Activated naive CD4-positive, alpha-beta T cell (primary cell): Measurements from ENCODE around the gene SAT1.

Experiments
- DNase-seq, 4 experiments: peaks; one replicate each; lab custom pipeline; 2025; lab: John Stamatoyannopoulos, UW

Gene SAT1

DNA sequence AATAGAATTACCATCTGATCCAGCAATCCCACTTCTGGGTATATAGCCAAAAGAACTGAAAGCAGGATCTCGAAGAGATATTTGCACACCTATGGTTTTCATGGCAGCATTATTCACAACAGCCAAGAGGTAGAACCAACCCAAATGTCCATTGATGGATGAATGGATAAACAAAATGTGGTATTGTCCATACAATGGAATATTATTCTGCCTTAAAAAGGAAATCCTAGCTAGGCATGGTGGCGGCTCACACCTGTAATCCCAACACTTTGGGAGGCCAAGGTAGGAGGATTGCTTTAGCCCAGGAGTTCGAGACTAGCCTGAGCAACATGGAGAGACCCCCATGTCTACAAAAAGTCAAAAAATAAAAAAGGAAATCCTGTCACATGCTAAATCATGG lies 27.3 kb downstream of the SAT1 start:
- no peak for DNase-seq

DNA sequence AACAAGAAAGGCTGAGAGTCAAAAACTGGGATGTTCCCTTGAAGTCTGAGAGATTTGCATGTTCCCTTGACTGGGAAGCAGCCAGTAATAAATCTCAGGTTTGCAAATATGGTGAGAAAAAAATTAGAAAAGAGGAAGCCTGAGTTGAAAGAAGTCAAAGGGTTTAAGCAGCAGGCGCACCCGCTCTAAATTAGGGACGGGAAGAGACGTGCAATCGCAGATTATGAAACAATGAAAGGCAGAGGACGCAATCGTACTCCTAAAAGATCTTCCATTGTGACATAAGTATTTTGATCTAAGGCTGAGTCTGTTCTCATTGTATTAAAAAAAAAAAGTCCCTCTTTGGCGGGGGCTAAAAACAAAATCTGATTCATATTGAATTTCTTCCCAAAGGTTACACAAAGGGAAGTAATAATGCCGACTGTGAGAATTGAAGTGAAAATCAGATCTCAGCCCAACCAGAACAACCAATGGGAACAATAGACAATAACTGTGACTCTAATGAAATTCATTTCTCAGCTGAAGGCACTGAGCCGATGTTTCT lies 28.2 kb downstream of the SAT1 start:
- no peak for DNase-seq

DNA sequence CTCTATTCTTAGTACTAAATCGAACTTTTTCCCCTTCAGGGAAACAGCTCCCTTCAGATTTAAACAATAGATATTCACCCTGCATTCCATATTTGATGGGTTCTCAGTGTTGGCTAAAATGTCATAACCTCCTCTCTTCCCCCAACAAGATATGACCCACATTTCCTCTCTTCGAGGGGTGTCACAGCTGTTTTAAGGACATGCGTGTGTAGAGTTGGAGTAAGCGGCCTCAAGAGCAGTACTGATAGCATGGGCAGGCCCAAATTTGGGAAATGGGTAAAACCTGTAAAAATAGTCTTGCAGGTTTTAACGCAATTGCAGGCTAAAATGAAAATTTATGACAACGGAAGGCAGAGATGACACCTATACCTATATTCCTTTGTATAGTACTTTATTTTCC lies 28.7 kb downstream of the SAT1 start:
- DNase-seq: no peak

DNA sequence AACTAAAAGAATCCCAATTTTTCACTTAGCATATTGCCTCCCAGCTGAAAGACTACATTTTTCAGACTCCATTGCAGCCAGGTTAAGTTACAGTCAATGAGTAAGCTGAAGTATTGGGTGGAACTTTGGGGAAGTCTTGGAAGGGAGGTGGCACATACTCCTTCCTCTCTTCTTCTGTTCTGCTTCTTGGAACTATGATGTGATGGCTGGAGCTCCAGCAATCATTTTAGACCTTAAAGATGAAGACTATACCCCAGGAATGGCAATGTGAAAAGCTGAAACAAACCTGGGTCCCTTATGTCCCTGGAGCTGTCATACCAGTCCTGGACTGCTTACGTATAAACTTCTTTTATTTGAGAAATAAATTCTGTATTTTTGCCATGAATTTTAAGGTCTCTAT lies 30.8 kb downstream of the SAT1 start:
- DNase-seq: no peak

DNA sequence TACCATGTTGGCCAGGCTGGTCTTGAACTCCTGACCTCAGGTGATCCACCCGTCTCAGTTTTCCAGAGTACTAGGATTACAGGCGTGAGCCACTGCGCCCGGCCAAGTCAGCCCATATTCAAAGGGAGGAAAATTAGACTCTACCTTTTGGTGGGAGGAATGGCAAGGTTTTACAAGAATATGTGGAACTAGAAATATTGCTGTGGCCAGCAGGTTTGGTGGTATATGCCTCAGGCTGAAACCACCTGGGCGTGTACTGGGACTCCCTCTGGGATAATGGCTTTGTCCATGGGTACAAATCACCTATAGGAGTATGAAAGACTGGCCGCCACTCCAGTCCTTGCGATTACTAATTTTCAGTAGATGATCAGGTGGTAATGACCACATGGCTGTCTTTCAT lies 32.4 kb downstream of the SAT1 start:
- no peak for DNase-seq

DNA sequence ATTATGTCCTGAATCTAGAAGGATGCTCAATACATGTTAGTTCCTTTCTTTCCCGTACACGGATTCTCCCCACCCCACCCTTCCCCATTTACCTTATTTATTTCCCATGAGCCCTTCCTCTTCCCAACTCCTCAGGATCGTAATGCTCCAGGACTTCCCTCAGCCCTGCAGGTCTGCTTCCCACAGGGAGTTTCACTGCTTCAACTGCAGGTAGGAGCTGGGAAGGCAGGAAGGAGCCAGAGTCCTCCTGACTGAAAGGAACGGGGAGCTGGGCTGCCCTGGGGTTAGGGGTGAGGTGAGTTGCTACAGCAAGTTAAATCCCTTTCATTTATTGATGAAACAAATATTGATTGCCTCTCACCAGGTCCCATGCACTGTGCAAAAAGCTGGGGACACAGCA lies 33.2 kb downstream of the SAT1 start:
- no peak for DNase-seq

DNA sequence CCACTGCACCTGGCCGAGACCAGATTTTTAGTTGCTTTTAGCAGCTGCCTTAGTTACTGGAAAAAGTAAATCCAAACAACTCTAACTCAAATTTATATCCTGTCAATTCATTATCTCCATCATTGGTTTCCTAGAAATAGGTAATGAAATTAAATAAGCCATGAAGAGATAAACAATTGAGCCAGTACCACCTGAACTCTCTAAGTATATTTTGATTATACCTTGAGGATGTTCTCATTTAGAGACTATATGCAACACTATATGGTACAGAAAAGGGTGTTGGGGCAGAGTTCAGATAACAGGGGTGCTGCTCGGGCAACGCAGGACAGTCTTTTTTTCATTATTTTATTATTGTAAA lies 35.0 kb downstream of the SAT1 start:
- no peak for DNase-seq

DNA sequence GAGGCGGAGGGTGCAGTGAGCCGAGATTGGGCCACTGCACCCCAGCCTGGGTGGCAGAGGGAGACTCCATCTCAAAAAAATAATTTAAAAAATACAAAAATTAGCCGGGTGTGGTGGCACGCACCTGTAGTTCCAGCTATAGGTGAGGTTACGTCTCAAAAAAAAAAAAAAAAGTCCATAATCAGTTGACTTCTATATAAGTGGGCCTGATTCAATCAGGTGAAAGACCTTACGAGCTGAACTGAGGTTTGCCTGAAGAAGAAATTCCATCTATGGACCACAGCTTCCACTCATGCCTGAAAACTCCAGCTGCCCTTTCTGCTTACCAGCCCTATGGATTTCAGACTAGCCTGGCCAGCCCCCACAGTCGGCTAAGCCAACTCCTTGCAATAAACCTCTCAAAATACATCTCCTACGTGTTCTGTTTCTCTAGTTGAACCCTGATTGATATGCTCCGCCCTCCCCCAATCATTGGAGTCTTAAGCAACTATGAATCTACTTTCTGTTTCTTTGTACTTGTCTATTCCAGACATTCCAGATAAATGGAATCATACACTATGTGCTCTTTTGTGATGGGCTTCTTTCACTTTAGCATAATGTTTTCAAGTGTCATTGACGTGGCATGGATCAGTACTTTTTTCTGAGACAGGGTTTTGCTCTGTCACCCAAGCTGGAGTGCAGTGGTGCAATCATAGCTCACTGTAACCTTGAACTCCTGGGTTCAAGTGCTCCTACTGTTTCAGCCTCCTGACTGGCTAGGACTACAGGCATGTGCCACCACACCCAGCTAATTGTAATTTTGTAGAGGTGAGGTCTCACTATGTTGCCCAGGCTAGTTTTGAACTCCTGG lies 36.6 kb downstream of the SAT1 start:
- no peak for DNase-seq

DNA sequence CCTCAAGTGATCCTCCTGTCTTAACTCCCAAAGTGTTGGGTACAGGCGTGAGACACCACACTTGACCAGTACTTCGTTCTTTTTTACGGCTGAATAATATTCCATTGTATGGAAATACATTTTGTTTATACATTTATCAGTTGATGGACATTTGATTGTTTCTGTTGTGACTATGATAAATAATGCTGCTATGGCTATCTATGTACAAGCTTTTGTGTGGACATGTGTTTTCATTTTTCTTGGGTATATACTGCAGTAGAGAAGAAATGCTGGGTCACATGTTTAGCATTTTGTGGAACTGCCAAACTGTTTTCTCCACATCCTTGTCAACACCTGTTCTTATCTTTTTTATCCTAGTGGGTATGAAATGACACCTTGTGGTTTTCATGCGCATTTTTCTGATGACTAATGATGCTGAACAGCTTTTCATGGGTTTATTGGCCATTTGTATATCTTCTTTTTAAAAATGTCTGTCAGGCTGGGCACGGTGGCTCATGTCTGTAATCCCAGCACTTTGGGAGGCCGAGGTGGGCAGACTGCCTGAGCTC lies 37.3 kb downstream of the SAT1 start:
- DNase-seq: no peak

DNA sequence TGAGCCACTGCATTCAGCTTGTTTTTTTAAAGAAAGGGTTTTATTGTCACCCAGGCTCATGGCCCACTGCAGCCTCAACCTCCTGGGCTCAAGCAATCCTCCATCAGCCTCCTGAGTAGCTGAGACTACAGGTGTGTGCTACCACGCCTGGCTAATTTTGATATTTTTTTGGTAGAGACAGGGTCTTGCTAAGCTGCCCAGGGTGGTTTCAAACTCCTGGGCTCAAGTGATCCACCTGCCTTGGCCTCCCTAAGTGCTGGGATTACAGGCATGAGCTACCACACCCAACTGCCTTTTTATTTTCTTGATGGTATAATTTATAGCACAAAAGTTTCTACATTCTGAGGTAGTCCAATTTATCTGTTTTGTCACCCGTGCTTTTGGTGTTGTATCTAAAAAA lies 38.9 kb downstream of the SAT1 start:
- DNase-seq: no peak

DNA sequence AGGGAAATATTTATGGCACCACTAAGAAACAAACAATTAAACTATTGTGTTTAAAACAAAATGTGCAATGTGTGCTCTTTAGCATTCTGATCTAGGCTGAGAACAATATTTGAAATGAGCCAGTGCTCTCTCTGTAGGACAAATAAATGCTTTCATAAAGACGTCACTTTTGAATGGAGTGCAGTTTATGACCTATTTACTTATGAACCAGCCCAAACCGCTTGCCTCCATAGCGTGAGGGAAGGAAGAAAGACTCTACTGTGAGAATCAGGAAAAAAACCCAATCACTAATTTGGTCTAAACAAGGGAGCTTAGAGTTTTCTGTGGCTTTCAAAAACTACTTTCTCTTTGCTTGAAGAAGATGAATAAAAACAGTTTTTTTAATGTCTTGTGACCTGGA lies 39.4 kb downstream of the SAT1 start:
- no peak for DNase-seq

DNA sequence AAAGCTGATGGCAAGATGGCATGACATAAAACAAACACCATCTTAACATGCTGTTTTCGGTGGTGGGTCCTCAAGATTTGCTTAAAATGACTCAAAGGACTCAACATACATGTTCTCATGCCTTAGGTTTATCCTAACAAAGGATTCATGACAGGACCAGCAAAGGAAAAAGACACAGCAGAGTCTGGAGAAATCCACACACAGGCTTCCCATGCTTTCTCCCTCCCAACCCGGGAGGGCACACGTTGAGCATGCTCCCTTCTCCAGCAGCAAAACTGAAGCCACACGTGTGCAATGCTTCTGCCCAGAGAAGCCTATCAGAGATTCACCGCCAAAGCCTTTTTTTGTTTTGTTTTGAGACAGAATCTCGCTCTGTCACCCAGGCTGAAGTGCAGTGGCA lies 39.9 kb downstream of the SAT1 start:
- DNase-seq: no peak

DNA sequence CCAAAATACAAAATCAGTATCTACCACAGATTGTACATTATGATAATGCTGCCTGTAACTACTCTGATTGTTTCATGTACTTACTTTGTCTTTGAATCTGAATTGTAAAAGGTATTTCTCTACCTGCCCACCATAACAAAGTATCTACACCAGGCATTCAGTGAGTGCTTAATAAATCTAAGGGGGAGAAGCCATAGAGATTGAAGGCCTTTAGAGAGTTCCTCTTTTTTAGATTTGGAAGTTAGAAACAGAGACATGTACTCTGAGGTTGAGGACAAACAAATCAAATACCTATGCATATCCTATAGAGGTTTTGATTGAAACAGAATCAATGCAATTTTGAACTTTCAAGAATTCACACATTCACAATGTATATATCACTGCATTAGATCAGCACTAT lies 42.7 kb downstream of the SAT1 start:
- DNase-seq: no peak

DNA sequence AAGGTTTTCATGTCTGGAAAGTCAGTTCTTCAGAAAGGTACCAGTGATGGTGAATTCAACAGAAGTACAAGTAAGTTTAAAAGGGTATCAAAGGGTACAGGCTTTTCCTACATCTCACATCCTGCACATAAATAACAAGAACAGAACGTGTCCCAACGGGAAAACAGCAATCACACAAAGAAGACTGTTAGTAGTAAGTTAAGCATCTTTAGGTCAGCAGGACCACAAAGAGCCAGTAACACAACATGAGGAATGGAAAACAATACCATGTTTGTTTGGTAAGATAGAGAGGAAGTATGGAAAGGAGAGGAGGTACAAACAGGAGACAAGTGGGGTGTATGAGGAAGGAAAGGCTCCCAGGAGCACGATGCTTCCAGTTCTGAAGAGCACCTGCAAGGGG lies 43.2 kb downstream of the SAT1 start:
- no peak for DNase-seq

DNA sequence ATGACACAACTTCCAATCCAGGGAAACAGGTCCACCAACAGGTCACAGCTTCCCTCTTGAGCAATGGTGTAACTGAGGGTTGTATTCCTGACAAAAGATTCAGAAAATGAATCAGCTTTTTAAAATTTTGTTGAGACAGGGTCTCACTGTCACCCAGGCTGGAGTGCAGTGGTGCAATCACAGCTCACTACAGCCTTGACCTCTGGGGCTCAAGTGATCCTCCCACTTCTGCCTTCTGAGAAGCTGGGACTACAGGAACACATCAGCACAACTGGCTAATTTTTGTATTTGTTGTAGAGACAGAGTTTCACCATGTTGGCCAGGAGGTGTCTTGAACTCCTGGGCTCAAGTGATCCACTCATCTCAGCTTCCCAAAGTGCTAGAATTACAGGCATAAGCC lies 43.7 kb downstream of the SAT1 start:
- DNase-seq: no peak

DNA sequence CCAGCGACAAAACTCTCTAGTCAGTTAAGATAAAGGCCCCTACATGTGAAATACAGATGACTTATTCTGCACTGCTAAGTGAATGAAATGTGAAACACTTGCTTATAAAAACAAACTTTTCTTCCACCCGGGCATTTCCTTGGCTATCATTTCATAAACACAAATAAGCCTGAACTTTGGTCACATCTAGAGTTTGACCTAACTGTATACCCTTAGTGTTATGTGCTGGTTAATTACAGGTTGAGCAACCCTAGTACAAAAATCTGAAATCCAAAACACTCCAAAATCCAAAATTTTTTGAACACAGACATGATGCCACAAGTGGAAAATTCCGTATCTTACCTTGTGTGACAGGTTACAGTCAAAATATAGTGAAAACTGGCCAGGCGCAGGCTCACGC lies 45.9 kb downstream of the SAT1 start:
- no peak for DNase-seq

DNA sequence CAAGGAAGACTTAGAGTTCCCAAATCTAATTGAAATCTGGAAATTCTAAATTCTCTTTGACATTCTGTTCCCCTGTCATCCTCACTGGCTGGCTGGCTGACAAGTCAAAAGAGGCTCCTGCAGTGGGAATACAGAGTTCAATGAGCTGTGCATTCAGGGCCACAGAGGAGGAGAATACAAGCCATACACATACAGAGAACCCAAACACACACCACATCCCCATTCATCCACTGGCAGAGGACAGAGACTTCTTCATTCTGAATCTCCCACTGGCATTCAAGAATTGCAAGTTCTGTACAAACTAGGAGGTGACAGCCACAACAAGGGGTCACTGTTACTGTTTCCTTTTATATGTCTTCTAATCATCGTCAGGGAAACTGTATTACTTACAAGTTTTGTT lies 49.7 kb downstream of the SAT1 start:
- no peak for DNase-seq
